GDM1 (cell line): Measurements from ENCODE around the gene NEURL4.
"Not testable (repeated sequence)": the region's sequence is repeated elsewhere in the genome, so short reads cannot be mapped to it uniquely, and the experiment has no call there.

Experiments
- DNase-seq: peaks from one replicate; lab custom pipeline; 2025; lab: John Stamatoyannopoulos, UW

Gene NEURL4

DNA sequence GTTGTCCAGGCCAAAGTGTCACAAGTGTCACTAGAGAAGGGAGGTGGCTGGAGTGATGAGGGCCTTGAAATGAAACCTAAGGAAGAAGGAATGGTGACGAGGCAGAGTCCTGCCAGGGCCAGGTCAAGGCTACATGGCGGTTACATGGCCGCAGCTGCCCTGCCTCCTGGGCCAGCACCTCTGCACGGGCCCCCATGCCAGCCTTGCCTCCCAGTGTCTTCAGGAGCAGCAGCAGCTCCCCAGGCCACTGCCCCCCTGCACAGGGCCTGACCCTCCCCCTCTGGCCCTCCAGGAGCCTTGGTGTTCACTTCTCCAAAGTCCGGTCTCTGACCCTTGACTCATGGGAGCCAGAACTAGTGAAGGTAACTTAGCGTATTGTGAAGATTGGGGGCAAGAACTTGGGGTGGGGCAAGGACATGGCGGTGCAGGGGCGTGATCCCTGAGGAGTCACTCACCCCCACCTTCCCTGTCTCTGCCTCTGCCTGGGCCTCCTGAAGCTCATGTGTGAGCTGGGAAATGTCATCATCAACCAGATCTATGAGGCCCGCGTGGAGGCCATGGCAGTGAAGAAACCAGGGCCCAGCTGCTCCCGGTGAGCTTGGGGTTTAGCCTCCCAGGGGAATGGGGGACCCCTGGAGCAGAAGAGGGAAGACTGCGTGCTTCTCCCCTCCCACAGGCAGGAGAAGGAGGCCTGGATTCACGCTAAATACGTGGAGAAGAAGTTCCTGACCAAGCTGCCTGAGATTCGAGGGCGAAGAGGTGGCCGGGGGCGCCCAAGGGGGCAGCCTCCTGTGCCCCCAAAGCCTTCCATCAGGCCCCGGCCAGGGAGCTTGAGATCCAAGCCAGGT is 18.7 kb upstream of the NEURL4 start:
- no peak for DNase-seq

DNA sequence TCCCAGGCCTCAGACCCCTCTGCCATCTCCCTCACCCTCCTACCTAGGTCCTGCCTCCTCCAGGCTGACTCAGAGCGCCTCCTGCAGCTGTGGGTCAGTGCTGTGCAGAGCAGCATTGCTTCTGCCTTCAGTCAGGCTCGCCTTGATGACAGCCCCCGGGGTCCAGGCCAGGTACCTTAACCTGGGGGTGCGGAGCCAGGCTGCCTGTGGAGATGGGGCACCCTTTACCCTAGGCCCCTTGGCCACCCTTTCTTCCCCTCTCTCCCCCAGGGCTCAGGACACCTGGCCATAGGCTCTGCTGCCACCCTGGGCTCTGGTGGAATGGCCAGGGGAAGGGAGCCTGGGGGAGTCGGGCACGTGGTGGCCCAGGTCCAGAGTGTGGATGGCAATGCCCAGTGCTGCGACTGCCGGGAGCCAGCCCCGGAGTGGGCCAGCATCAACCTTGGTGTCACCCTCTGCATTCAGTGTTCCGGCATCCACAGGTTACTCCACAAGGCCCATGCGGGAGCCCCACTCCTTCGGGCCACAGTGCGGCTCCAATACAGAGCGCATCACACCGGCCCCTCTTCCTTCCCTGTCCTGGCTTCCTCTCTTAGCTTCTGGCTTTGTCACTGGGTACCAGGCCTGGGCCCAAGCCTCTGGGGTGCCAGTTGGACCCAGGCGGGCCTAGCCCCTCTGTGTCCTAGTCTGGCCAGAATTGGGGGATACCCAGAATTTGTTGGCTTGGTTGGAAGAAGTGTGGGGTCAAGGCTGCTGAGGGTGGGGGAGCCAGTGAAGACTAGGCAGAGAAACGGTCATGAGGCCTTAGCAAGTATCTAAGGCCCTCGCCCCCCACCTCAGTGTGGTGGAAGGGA is 17.9 kb upstream of the NEURL4 start:
- no peak for DNase-seq

DNA sequence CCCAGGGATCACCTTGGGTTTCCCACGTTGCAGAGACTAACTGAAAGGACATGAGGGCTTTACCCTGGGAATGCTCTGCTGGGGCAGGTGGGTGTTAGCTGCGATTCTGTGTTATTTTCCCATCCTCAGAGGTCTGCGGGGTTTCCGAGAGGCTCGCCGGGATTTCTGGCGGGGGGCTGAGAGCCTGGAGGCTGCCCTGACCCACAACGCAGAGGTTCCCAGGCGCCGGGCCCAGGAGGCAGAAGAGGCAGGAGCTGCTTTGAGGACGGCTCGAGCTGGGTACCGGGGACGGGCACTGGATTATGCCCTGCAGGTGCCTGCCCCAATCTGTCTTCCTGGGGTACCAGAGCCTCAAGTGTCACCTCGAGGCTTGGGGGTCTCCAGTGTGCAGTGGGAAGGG is 14.1 kb upstream of the NEURL4 start:
- no peak for DNase-seq

DNA sequence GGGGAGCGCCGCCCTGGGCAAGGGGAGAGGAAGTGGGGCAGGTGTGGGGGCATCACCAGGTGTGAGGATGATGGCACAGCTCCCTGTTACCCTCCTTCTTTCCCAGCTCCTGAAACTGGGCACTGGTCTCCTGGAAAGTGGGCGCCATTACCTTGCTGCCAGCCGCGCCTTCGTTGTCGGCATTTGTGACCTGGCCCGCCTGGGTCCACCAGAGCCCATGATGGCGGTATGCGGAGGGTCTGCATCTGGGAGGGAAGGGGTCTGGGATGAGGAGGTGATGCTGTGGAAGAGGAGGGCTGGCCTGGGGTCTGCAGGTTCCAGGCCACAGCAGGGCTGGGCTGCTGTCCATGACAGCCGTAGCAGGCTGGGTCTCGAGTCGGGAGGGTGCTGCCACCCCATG is 12.7 kb upstream of the NEURL4 start:
- no peak for DNase-seq

DNA sequence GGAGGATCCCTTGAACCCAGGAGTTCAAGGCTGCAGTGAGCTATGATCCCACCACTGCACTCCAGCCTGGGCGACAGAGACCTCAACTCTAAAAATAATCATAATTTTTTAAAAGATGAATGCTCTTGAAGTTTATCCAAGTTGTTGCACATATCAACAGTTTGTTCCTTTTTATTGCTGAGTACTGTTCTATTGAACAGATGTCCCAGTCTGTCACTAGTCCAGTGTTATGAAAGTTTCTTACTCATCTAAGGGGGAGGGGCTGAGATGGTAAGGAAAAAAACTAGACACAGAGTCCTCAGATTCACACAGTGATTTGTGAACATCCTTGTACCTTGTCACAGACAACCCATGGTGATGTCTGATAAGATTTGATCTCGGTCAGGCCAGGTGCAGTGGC is 11.0 kb upstream of the NEURL4 start:
- DNase-seq, result no peak

DNA sequence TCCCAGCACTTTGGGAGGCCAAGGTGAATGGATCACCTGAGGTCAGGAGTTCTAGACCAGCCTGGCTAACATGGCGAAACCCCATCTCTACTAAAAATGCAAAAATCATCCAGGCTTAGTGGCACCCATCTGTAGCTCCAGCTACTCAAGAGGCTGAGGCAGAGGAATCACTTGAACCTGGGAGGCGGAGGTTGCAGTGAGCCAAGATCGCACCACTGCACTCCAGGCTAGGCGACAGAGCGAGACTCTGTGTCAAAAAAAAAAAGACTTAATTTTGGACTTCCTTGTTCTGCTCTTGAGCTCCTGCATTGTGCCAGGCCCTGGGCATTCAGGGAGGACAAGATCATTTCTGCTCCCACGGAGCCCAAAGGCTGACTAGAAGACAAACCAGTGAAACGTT is 8.5 kb upstream of the NEURL4 start:
- DNase-seq, result not testable (repeated sequence)

DNA sequence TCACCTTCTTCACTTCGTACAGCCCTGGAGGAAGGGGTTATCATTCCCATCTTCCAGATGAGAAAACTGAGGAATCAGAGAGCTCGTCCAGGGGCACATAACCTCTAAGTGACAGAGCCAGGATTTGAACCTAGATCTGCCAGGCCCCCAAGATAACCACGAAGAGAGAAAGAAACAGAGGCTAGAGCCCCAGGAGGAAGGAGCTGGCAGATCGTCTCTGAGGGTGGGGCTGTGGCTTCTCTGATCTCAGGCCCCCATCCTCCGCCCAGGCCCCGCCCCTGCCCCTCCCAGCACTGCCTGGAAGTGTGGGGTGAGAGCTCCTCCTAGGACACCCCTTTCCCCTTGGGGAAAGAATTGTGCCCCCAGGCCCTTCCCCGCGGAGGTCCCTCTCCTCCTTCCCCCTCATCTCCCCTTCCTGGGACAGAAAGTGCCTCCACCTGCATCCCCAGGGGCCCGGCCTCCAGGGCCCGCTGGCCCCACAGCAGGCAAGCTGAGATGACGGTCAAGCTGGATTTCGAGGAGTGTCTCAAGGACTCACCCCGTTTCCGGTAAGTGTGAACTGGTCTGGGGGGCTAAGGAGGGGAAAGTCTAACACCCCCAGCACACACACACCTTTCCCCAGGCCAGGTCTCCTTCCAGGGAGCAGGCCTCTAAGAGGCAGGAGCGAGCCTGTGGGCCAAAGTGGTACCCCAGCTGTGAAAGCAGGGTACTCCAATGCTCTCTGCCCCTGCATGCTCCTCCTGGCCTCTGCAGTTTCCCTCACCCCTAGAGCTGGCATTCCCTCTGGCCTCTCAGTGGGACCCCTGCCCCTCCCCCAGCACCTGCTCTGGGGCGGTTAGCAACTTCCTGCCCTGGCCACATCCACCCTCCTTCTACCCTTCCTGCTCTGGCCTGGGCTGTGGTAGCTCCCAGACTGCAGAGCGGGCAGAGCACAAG is 7.4 kb upstream of the NEURL4 start, which contains the start of gene ACAP1:
Gene ACAP1, plus strand, starts transcription at position 290 of the 936 bp plus-strand sequence. Its CDS starts 206 bp downstream, at position 496.
- DNase-seq, result peak; percentile 87

DNA sequence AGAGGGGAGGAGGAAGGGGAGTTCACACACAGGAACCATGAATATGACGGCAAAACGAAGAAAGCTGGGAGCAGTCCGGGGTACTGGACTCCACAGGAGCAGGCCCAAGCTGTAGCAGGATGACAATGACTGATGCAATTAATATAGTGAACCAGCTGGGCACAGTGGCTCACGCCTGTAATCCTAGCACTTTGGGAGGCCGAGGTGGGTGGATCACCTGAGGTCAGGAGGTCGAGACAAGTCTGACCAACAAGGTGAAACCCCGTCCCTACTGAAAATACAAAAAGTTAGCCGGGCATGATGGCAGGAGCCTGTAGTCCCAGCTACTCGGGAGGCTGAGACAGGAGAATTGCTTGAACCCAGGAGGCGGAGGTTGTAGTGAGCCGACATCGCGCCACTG is 6.6 kb upstream of the NEURL4 start:
- DNase-seq, result not testable (repeated sequence)

DNA sequence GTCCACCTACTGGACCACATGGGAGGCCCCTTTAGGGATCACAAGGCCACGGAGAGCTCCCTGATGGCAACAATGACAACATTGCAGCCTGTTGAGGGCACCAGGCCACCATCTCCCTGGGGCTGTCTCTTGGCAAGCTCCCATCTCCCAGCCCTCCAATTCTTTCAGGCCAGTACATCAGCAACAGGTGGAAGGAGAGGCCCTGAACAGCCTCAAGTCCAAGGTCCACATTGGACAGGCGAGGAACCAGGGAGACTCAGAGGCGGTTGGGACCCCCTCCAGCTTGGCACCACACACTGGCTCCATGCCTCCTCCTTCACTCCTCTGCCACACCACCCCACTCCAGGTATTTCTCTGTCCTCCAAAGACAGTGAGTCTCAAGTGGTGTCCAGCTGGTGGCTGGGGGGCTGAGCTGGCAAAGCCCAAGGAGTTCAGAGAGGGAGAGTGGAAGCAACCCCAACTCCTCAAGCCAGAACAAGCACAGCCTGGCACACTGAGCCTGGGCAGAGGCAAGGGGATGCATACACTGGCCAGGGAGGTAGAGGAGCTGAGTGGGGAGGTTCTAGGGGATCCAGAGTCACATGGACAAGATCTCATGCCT is 5.9 kb upstream of the NEURL4 start:
- DNase-seq, result no peak

DNA sequence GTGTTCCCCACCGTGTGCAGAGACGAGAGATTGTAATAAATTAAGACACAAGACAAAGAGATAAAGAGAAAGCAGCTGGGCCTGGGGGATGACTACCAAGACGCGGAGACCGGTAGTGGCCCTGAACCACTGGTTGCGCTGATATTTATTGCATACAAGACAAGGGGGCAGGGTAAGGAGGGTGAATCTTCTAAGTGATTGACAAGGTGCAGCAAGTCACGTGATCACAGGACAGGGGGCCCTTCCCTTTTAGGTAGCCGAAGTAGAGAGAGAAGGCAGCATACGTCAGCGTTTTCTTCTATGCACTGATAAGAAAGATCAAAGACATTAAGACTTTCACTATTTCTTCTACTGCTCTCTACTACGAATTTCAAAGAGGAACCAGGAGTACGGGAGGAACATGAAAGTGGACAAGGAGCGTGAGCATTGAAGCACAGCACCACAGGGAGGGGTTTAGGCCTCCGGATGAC is 3.5 kb upstream of the NEURL4 start:
- not testable (repeated sequence) for DNase-seq

DNA sequence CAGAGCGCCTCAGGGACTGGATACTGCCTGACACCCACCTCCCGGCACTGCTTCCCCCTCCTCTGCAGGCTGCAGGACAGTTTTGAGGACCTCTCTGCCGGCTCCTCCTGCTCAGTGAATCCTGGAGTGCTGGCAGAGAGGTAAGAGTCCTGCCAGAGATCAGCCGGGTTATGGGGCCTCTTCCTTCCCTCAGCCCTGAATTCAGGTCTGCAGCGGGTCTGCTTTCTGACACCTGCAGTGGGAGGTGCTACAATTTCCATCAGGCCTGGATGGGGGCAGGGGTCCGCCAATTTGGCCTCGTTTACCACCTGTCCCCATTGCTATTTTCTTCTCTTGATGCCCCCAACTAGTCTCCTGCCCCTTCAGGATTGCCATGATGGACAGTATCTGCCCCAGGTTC is 3.0 kb upstream of the NEURL4 start:
- DNase-seq, result no peak

DNA sequence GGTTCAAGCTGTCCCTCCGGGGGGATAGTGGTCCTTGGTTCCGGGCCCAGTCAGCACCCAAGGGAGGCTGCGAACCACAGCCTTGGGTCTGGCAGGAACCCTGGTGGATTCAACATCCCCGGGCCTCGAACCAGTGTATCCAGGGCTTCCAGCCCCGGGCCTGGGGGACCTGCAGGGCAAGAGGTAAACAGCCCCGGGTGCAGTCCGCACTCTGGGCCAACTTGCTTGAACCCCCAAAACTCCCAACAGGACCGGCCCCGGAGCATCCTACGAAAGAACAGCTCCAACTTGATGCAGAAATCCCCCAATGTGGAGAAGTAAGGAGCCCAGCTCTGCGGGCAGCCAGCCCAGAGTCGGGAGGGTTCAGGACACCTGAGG is 1.5 kb upstream of the NEURL4 start:
- DNase-seq, result no peak

DNA sequence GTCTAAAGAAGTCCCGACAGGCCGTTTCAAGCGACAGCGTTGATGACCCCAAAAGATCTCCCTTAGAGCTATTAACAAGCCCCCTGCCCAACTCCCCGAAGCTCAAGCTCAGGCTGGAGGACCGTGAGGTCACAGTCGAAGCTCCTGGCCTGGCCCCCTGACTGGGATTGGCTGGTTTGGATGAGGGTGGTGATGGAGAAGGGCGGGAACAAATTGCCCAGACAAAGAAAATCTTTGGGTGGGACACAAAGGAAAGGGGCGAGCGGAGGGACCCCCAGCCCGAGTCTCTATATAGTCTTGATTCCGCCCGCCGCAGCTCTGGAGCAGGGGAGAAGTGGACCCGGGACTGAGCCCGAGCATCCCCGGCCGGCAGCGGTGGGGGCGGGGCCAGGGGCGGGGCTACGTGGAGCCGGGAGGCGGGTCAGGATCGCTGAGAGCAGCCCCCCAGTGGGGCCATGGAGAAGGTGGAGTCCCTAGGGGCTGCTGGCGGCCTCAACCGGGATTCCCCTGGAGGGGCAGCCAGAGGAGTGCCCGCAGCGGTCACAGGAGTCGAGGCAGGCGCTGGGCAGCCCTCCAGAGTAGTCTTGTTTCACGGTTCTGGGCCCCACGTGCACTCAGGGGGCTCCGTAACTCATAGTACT is 982 bp upstream of the NEURL4 start:
- peak; percentile 68 for DNase-seq

DNA sequence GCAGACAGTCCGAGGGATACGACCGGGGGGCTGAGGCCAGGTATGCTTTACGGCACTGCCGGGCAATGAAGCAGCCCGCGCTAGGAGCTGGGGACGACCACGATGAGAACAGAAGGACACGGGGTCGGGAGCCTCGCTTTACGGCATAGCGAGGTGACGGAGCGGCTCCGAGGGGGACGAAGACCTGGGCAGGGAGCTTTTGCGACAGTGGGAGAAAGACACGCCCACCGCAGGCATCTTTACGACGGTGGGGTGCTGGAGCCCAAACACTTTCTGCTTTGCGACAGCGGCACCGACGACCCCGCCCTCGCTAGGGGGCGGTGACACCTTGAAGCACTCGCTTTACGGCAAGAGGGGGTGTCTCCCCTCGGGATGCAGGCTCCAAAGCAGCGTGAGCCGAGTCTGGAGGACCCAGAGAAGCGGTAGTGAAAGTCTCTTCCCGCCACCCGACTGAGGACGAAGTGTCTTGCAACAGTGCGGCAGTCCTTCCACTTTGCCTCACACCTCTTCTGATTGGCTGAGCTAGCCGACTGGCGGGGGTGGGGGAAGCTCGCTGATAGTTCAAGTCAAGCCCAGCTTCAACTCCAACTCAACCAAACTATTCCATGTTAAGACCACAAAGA is 350 bp upstream of the NEURL4 start:
- peak; percentile 99 for DNase-seq

DNA sequence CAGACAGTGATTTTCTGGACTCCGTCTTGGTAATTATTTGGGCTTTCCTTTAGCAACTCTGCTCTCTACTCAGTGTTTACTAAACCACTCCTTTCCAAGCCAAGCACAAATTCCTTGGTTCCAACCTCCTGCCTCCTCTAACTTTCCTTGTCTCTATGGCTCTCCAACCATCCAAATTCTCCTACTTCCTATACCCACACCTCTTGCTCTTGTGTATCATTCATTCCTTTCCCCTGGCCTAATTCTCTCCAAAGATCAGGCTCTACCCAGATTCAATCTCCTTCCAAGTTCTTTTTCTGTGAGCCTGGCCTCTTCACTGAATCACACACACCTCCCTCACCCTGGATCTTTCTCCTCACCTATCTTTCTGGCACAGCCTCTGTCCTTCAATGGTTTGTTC is 1.1 kb downstream of the NEURL4 start:
- no peak for DNase-seq

DNA sequence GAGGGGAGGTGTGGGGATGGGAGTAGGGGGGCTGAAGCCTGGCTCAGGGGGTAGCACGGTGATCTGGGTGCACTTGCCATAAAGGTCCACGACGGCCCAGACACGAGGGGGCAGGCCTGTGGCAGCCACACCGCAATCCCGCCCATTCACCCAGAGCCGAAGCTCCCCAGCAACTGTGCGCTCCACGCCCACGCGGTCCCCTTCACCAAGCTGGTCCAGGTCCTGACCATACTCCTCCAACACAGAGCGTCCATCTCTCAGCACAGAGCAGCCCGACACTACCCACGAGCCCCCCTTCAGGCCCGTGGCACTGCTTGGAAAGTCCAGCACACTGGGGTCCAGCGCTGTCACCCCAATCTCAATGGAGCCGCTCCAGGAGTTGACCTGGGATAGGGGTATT is 1.6 kb downstream of the NEURL4 start:
- DNase-seq, result no peak

DNA sequence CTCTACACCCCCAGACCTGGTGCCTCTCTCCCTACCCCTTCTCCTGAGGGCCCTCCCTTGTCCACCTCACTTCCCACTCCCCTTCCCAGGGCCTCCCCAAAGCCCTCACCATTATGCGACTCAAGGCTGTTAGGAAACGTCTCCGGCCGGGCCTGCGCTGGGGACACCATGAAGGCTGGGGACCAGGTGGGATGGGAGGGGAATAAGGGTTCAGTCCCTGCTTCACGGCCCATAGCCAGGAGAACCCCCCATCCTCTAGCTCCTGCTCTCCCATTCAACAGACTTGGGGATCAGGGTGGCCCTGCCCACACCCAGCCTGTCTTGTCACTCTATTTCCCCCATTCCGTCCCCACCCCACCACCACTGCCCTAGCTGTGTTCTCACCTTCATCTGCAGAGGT is 2.1 kb downstream of the NEURL4 start:
- DNase-seq, result no peak

DNA sequence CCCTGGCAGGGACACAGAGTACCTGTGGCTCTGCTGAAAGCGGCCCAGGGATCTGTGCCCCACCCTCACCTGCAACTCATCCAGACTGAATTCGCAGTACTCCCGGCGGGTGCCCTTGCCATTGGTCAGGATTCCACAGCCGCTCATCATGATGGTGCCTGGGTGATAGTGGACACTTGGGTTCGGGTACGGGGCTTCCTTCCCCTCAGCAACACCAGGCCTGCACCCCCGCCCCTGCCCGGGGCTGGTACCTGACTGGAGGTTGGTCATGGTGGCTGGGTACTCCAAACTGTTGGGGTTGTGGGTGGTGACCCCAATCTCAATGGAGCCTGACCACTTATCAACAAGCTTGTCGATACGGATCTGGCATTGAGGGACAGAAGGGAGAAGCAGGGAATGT is 2.9 kb downstream of the NEURL4 start:
- no peak for DNase-seq

DNA sequence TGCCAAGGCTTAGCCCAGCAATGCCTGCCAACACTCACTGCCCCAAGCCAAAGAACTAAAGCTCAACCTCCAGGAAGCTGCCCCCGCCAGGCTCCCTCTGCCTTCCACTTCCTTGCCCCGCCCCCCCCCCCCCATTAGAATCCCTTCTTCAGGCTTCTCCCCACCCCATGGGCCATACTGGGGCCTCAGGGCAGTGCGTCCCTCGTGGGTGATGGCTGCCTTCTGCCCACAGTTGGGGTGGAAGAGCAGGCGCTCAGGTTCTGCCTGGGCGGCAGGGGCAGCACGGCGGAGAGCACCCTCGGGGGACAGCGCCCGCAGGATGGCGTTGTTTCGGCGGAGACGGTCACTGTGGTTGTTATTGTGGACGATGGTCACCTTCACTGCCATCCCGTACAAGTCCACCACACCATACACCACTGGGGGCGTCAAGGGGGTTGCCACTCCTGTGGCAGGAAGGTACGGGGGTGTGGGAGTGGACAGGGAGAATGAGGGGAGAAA is 4.1 kb downstream of the NEURL4 start:
- no peak for DNase-seq

DNA sequence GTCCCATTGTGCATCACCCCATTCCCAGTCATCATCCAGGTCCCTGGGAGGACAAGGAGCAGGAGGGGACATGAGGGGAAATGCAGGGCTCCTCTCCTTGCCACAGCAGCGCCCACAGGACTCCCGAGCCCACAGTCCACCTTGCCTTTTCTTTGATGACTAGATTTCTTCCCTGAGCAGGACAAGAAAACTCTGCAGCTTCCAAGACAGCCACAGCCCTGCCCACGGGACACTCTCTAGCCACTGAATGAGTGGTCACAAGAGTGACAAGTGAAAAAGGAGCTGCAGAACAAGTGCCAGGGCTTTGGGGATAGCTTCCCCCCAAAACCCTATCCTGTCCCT is 4.7 kb downstream of the NEURL4 start:
- no peak for DNase-seq
